ENCODE data around the gene ADCY2.

Gene ADCY2

DNA sequence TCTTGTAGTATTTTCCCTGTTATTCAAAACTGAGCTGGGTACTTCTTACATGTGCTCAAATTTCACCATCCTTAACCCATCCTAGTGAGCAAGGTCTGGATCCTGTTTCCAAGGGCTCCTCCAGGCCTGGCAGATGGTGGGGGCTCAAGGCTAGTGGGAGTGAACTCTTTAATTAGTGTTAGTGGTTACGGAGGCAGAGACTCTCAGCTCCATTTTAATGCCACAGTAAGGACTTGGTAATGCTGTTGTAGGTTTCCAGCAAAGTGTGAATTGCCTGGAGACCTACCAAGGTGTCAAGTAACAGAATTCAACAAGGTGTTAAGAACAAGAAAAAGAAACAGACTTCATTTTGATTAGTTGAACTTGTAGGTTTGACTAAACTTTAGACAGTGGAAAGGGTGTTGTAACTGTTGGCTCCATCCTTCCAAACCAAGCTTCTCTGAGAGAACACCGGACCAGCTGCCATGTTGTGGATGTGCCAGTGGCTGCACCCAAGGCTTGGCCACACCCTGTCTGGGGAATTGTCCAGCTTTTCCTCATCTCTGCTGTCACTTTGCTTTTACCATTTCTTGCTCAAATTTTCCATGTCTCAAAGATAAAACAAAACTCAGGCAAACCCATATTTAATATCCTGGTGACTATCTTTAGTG lies 98.7 kb downstream of the ADCY2 start:
- TF ChIP-seq, protein P1, sequence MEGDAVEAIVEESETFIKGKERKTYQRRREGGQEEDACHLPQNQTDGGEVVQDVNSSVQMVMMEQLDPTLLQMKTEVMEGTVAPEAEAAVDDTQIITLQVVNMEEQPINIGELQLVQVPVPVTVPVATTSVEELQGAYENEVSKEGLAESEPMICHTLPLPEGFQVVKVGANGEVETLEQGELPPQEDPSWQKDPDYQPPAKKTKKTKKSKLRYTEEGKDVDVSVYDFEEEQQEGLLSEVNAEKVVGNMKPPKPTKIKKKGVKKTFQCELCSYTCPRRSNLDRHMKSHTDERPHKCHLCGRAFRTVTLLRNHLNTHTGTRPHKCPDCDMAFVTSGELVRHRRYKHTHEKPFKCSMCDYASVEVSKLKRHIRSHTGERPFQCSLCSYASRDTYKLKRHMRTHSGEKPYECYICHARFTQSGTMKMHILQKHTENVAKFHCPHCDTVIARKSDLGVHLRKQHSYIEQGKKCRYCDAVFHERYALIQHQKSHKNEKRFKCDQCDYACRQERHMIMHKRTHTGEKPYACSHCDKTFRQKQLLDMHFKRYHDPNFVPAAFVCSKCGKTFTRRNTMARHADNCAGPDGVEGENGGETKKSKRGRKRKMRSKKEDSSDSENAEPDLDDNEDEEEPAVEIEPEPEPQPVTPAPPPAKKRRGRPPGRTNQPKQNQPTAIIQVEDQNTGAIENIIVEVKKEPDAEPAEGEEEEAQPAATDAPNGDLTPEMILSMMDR (IDR thresholded peaks at IDR 0.05; ENCODE audit: low read depth, low read length) = no peak
- H3K4me3 ChIP-seq (ENCODE audit: low read depth, low read length) = no peak overlapping the region

DNA sequence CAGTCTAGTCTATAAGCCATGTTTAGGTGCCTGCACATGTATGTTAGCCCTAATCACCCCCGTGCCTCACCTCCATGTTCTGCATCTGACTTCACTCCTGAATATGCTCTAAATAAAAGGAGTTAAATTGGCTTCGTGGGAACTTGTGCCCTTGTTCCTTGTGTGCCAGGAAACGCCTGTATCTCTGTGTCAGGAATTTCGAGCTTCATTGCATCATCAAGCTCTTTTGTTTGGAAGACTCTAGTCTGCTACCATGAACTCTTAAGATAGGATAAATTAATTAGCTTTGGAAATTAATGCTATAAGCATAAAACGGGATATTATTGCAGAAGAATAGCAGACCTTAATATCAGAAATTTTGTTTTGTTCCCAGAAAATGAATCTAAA lies 99.2 kb downstream of the ADCY2 start:
- H3K4me3 ChIP-seq (ENCODE audit: low read depth, low read length) = no peak overlapping the region
- TF ChIP-seq, protein P1 (IDR thresholded peaks at IDR 0.05; ENCODE audit: low read depth, low read length) = no peak

DNA sequence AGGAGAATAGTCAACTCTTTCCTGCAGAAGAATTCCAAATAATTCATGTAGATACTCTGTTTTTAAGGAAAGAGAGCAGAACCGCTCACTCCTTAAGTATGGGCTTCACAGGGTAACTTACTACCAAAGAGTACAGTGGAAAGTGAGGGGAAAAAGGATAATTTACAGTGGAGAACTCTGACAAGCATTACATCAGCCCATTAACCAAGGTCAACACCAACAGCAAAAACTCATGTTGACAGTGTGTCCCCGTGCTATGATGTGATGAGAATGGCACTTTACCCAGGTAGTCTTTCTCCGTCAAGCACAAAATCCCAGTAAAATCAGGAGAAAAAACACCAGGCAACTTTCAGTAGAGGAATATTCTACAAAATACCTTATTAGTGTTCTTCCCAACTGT lies 104.3 kb downstream of the ADCY2 start:
- no peak overlapping the region for H3K4me3 ChIP-seq (ENCODE audit: low read depth, low read length)
- TF ChIP-seq, protein P1 (IDR thresholded peaks at IDR 0.05; ENCODE audit: low read depth, low read length) = no peak

DNA sequence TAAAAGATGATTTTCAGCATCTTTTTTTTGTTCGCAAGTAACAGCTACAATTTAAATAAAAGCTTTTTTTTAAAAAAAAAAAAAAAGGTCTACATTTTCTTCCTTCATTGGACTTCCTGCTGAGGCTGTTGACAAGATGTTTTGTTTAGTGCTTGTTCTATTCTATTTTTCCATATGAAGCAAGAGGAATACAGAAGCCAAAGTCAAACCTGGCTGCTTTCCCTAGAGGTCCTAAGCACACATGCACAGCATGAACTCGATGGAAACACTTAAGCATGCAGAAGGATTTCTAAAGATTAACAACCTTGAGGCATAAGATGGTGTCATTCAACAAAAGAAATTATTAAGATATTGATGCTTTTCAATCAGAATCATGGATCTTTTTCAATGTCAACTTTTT lies 105.1 kb downstream of the ADCY2 start:
- no peak overlapping the region for H3K4me3 ChIP-seq (ENCODE audit: low read depth, low read length)
- TF ChIP-seq, protein P1 (IDR thresholded peaks at IDR 0.05; ENCODE audit: low read depth, low read length) = no peak

DNA sequence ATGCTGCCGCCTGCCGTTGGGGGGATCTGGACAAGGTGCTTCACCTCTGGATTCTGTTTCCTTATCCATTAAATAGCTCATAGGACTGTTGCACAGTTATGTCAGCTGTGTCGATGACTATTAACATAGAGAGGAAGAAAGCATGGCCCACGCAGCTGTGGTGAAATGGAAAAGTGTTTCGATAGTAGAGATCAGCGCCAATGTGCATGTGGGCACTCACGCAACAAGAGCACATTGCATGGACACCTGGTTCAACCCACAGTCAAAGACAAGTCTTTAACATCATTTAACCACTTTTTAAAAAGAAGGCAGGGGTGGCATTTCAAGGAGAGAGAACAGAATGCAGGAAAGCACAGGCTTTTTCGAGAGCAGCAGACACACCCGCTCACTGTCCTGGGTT lies 107.6 kb downstream of the ADCY2 start:
- no peak overlapping the region for H3K4me3 ChIP-seq (ENCODE audit: low read depth, low read length)
- TF ChIP-seq, protein P1 (IDR thresholded peaks at IDR 0.05; ENCODE audit: low read depth, low read length) = no peak

DNA sequence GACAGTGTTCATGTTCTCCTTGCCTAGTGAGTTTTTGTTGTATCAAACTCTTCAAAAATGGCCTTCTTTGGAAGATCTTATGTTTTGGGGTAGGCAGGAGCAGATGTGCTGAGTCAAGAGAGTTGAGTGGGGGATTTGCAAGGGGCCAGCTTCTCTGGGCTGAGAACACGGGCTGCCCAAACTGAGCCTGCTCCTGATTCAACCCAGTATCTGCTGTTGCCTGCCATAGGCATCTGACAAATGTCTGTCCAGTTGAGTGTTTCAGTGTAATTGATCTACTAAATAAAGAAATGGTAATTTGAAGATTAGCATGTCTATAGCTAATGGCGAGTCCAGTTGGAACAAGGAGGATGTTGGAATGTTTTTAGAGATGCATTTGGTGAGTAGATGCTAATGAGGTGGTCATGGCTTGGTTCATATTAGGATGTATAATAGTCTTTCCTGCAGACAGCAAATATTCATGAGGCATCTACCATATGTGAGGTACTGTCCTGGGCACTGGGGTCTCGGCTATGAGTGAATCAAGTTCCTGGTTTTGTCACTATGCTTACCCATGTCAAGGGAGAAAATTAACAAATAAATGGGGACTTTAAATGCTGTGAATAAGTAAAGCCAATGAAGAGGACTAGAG lies 119.5 kb downstream of the ADCY2 start:
- TF ChIP-seq, protein P1 (IDR thresholded peaks at IDR 0.05; ENCODE audit: low read depth, low read length) = no peak
- no peak overlapping the region for H3K4me3 ChIP-seq (ENCODE audit: low read depth, low read length)

DNA sequence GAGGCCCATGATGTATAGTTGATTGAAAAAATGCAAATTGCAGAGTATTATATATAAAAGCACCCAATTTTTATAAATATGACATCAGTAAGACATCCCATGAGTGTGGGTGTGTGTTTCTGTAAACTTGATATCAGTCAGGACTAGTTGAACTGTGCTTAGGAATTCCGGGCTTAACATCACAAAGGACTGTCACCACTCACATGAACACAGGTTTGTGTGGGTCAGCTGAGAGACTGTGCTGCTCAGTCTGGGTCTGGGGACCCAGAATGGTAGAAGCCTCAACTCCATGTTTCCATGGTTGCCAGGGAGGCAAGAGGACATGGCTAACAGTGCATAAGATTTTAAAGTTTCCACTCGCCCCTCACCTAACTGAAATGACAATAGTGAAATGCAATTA lies 120.3 kb downstream of the ADCY2 start:
- no peak overlapping the region for H3K4me3 ChIP-seq (ENCODE audit: low read depth, low read length)
- TF ChIP-seq, protein P1 (IDR thresholded peaks at IDR 0.05; ENCODE audit: low read depth, low read length) = no peak
